Thyroid gland (tissue), 4 donors: ENCODE results near the gene PRKAB1. TPM values are rescaled to one million over a fixed set of nuclear protein-coding genes. Genes with fewer than 3 reads are reported as not detected.
A peak's percentile ranks its signal among the peaks of the same experiment; 100 is the strongest.
"Not testable (repeated sequence)": the region's sequence is repeated elsewhere in the genome, so short reads cannot be mapped to it uniquely, and the experiment has no call there.

Source experiments
- DNase-seq, 2 donors: peaks; one replicate each; pipeline ENCODE4 v3.0.0-alpha.2; 2019
- H3K27ac ChIP-seq, 3 donors: fragments of 200-600 bp; sonication (generic); 1 replicate in 2 of 3; 2 replicates in 1 of 3; pipeline ENCODE4 v1.5.1; 2016 to 2019; ENCODE audit warnings: mild to moderate bottlenecking in 1 of 3, moderate library complexity in 1 of 3
- H3K27me3 ChIP-seq: fragments of 200-600 bp; sonication (generic); one replicate; pipeline ENCODE4 v1.5.1; 2019
- H3K36me3 ChIP-seq, 2 donors: fragments of 200-600 bp; sonication (generic); one replicate each; pipeline ENCODE4 v1.5.1; 2016 to 2019
- H3K4me1 ChIP-seq, 2 donors: fragments of 200-600 bp; sonication (generic); one replicate each; pipeline ENCODE4 v1.5.1; 2017 to 2019
- H3K4me3 ChIP-seq, 3 donors: fragments of 200-600 bp; sonication (generic); replicated peaks in 1 of 3; 1 replicate in 2 of 3; 2 replicates in 1 of 3; pipeline ENCODE4 v1.5.1; 2016; ENCODE audit warnings: mild to moderate bottlenecking in 1 of 3
- H3K9me3 ChIP-seq: fragments of 200-600 bp; sonication (generic); one replicate; pipeline ENCODE4 v1.5.1; 2017
- CTCF ChIP-seq, 6 experiments: fragments of 200-600 bp in 3 of 6; fragments of 450-650 bp in 3 of 6; sonication (generic) in 3 of 6; IDR thresholded peaks; one replicate each; pipeline ENCODE4 v1.5.1; 2016 to 2019; ENCODE audit warnings: antibody characterized with exemption in 6 of 6, mild to moderate bottlenecking in 2 of 6, inconsistent platforms in 1 of 6, moderate library complexity in 1 of 6
- POLR2A ChIP-seq, 2 donors: fragments of 450-650 bp; IDR thresholded peaks; one replicate each; pipeline ENCODE4 v1.6.1; 2017; ENCODE audit warnings: antibody characterized with exemption in 2 of 2, mild to moderate bottlenecking in 2 of 2, moderate library complexity in 1 of 2
- WGBS, 2 donors: methylation state at CpG; one replicate each; pipeline ENCODE4 v1.1.5; 2017; 5-methylcytosine and 5-hydroxymethylcytosine counted together
- intact Hi-C: fragments of 100-400 bp; cut with DNase I; formaldehyde crosslinking; loops from one replicate; pipeline ENCODE4 v1.15.1; 2023
- total RNA-seq, 4 donors: library from RNA; depleted of rRNA; stranded (reverse); fragments of >200 nt; gene quantifications; one replicate each; pipeline ENCODE4 v1.2.3, GENCODE V29; 2016

Gene PRKAB1
- total RNA-seq, 4 donors from 2014 or later, result 22.5 to 197 (median 32.3) TPM

- H3K4me1 ChIP-seq, result peaks cover 4 to 16% of the 10 kb centered on the region in 2 donors
- H3K36me3 ChIP-seq, result no peaks in the 10 kb centered on the region
- 96 to 97% methylated on average over 7 of the region's 7 CpGs for WGBS, 2 donors
- DNase-seq, result no peak
- intact Hi-C loops, result no loop called here
- no peaks in the 10 kb centered on the region for H3K27me3 ChIP-seq
- no peak overlapping the region for H3K4me3 ChIP-seq
- no peaks in the 10 kb centered on the region for H3K9me3 ChIP-seq
- H3K27ac ChIP-seq, result no peak overlapping the region
- TF ChIP-seq POLR2A (IDR thresholded peaks at IDR 0.05) (no peak), CTCF (IDR thresholded peaks at IDR 0.05) (no peak)
These were observed 37.2 kb downstream of the PRKAB1 start for GRCh38 chr12:119705182-119705581.

- H3K4me1 ChIP-seq, result peaks cover 16 to 27% of the 10 kb centered on the region in 2 donors
- H3K4me3 ChIP-seq, H3K27me3 ChIP-seq, intact Hi-C loops, H3K9me3 ChIP-seq, H3K36me3 ChIP-seq, H3K27ac ChIP-seq, DNase-seq: not testable (repeated sequence)
- WGBS, 2 donors, result 47 to 88% methylated on average over 1 of the region's 1 CpG
These were observed 38.5 kb downstream of the PRKAB1 start for GRCh38 chr12:119706427-119706826.

- WGBS, 2 donors, result 57 to 58% methylated on average over 11 of the region's 11 CpGs
- peak overlapping the region; percentile 92 to 97 (median 92) for H3K27ac ChIP-seq
These were observed 42.5 kb downstream of the PRKAB1 start for GRCh38 chr12:119710374-119710964.

GRCh38 chr12:119710965-119711551, 43.1 kb downstream of the PRKAB1 start:
- Histone ChIP-seq H3K36me3 (no peaks in the 10 kb centered on the region), H3K9me3 (no peaks in the 10 kb centered on the region), H3K27me3 (no peaks in the 10 kb centered on the region), H3K4me1 (peaks cover 57 to 68% of the 10 kb centered on the region in 2 donors), H3K4me3 (no peak overlapping the region), H3K27ac (peak overlapping the region; percentile 92 to 97 (median 92))
- TF ChIP-seq CTCF (IDR thresholded peaks at IDR 0.05), result no peak
- peak in 1 of 2 donors; percentile 55 for TF ChIP-seq POLR2A (IDR thresholded peaks at IDR 0.05)
- WGBS, 2 donors, result 41 to 54% methylated on average over 15 of the region's 15 CpGs
- intact Hi-C loops, result no loop called here
- peak; percentile 66 to 70 for DNase-seq

More at GRCh38 chr12:119710374-119710964, 42.5 kb downstream of the PRKAB1 start:
- DNase-seq, result peak; percentile 87 to 93
- Histone ChIP-seq H3K4me1 (peaks cover 51 to 62% of the 10 kb centered on the region in 2 donors), H3K4me3 (no peak overlapping the region), H3K9me3 (no peaks in the 10 kb centered on the region), H3K27me3 (no peaks in the 10 kb centered on the region), H3K36me3 (no peaks in the 10 kb centered on the region)
- intact Hi-C loops, result no loop called here
- TF ChIP-seq CTCF (IDR thresholded peaks at IDR 0.05) (no peak), POLR2A (IDR thresholded peaks at IDR 0.05) (peak in 1 of 2 donors; percentile 82)

- Histone ChIP-seq H3K36me3 (no peaks in the 10 kb centered on the region), H3K27ac (peak overlapping the region; percentile 92 to 97 (median 92))
- intact Hi-C loops, result no loop called here
These were observed 43.8 kb downstream of the PRKAB1 start for GRCh38 chr12:119711693-119712092.

More at GRCh38 chr12:119711693-119712092, 43.8 kb downstream of the PRKAB1 start:
- H3K4me1 ChIP-seq, result peaks cover 59 to 71% of the 10 kb centered on the region in 2 donors
- 88 to 91% methylated on average over 4 of the region's 4 CpGs for WGBS, 2 donors
- no peak for DNase-seq
- no peaks in the 10 kb centered on the region for H3K27me3 ChIP-seq
- TF ChIP-seq CTCF (IDR thresholded peaks at IDR 0.05), result no peak
- TF ChIP-seq POLR2A (IDR thresholded peaks at IDR 0.05), result no peak
- H3K4me3 ChIP-seq, result no peak overlapping the region
- H3K9me3 ChIP-seq, result no peaks in the 10 kb centered on the region
